ENCODE measurements around the gene LATS1. TPM values are rescaled to one million over a fixed set of nuclear protein-coding genes. Genes with fewer than 3 reads are reported as not detected.

The LATS1 gene
- total RNA-seq, 4 donors from 2014 or later = 29.2 to 54.5 (median 35.6) TPM

GRCh38 chr6:149727793-149728498 lies 10.0 kb upstream of the LATS1 start:
- peaks cover 0 to 90% of the 10 kb centered on the region in 2 donors for H3K36me3 ChIP-seq
- no peak for ATAC-seq
- H3K4me3 ChIP-seq = no peak overlapping the region
- TF ChIP-seq POLR2A (IDR thresholded peaks at IDR 0.05) (no peak), CTCF (IDR thresholded peaks at IDR 0.05) (no peak), EP300 (IDR thresholded peaks at IDR 0.05) (no peak)
- no peak overlapping the region for H3K27ac ChIP-seq
- H3K4me1 ChIP-seq = peaks cover 0 to 6% (median 0%) of the 10 kb centered on the region in 3 donors
- H3K27me3 ChIP-seq = no peaks in the 10 kb centered on the region
- H3K9me3 ChIP-seq = no peaks in the 10 kb centered on the region
- 79 to 81% methylated on average over 4 of the region's 4 CpGs for WGBS, 2 donors (ENCODE audit: low coverage in 1 of 2)

GRCh38 chr6:149725785-149726184 lies 7.9 kb upstream of the LATS1 start:
- H3K36me3 ChIP-seq = peaks cover 0 to 72% of the 10 kb centered on the region in 2 donors
- ATAC-seq = no peak
- WGBS, 2 donors (ENCODE audit: low coverage in 1 of 2) = 95% methylated on average over 3 of the region's 3 CpGs; no CpG with 5 or more reads in 1 of the 2 donors

GRCh38 chr6:149723771-149724417 lies 6.0 kb upstream of the LATS1 start:
- Histone ChIP-seq H3K27ac (no peak overlapping the region), H3K4me3 (no peak overlapping the region)

More at GRCh38 chr6:149725785-149726184, 7.9 kb upstream of the LATS1 start:
- Histone ChIP-seq H3K4me1 (peaks cover 0 to 6% (median 0%) of the 10 kb centered on the region in 3 donors), H3K27ac (no peak overlapping the region), H3K4me3 (no peak overlapping the region), H3K27me3 (no peaks in the 10 kb centered on the region), H3K9me3 (no peaks in the 10 kb centered on the region)
- TF ChIP-seq POLR2AphosphoS5 (IDR thresholded peaks at IDR 0.05) = no peak
- no peak for TF ChIP-seq CTCF (IDR thresholded peaks at IDR 0.05)
- TF ChIP-seq POLR2A (IDR thresholded peaks at IDR 0.05) = no peak
- no peak for TF ChIP-seq EP300 (IDR thresholded peaks at IDR 0.05)

GRCh38 chr6:149723262-149723661 lies 5.4 kb upstream of the LATS1 start:
- Histone ChIP-seq H3K27ac (no peak overlapping the region), H3K27me3 (no peaks in the 10 kb centered on the region), H3K9me3 (no peaks in the 10 kb centered on the region), H3K4me1 (peaks cover 0 to 12% (median 0%) of the 10 kb centered on the region in 3 donors), H3K36me3 (peaks cover 0 to 47% of the 10 kb centered on the region in 2 donors), H3K4me3 (no peak overlapping the region)
- TF ChIP-seq POLR2A (IDR thresholded peaks at IDR 0.05) (no peak), POLR2AphosphoS5 (IDR thresholded peaks at IDR 0.05) (no peak), EP300 (IDR thresholded peaks at IDR 0.05) (no peak), CTCF (IDR thresholded peaks at IDR 0.05) (no peak)
- 76 to 84% methylated on average over 4 of the region's 4 CpGs for WGBS, 2 donors (ENCODE audit: low coverage in 1 of 2)
- no peak for ATAC-seq

More at GRCh38 chr6:149723771-149724417, 6.0 kb upstream of the LATS1 start:
- WGBS, 2 donors (ENCODE audit: low coverage in 1 of 2) = 51 to 59% methylated on average over 7 to 10 of the region's 10 CpGs
- TF ChIP-seq POLR2AphosphoS5 (IDR thresholded peaks at IDR 0.05) (no peak), POLR2A (IDR thresholded peaks at IDR 0.05) (no peak), CTCF (IDR thresholded peaks at IDR 0.05) (peak; percentile 41 to 63 (median 56)), EP300 (IDR thresholded peaks at IDR 0.05) (no peak)
- H3K4me1 ChIP-seq = peaks cover 0 to 7% (median 0%) of the 10 kb centered on the region in 3 donors
- no peaks in the 10 kb centered on the region for H3K27me3 ChIP-seq
- H3K36me3 ChIP-seq = peaks cover 0 to 53% of the 10 kb centered on the region in 2 donors
- no peaks in the 10 kb centered on the region for H3K9me3 ChIP-seq
- ATAC-seq = peak; percentile 67
